Activated T-cell treated with anti-CD3 and anti-CD28 coated beads for 4 hours (primary cell): ENCODE data around the gene FIGLA.

Experiments
- DNase-seq: peaks from one replicate; pipeline ENCODE4 v3.0.0-alpha.2; 2020

Gene FIGLA, protein sequence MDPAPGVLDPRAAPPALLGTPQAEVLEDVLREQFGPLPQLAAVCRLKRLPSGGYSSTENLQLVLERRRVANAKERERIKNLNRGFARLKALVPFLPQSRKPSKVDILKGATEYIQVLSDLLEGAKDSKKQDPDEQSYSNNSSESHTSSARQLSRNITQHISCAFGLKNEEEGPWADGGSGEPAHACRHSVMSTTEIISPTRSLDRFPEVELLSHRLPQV

GRCh38 chr2:70790136-70790828, at the start of gene FIGLA:
Gene FIGLA, minus strand, starts transcription at chr2:70790643. Its CDS starts 5 bp downstream, at chr2:70790638.
- DNase-seq = no peak

- no peak for DNase-seq
These were observed 47.8 kb upstream of the FIGLA start for GRCh38 chr2:70837980-70838925.

- DNase-seq = no peak
These were observed 45.2 kb upstream of the FIGLA start, which contains the start of gene CD207 for GRCh38 chr2:70835643-70836042. Gene CD207, minus strand, starts transcription at chr2:70835816. Its CDS starts 40 bp downstream, at chr2:70835776.

GRCh38 chr2:70834881-70835280, 44.4 kb upstream of the FIGLA start:
- DNase-seq = no peak

GRCh38 chr2:70834106-70834505, 43.7 kb upstream of the FIGLA start:
- DNase-seq = no peak

- no peak for DNase-seq
These were observed 42.8 kb upstream of the FIGLA start for GRCh38 chr2:70833246-70833645.

DNA sequence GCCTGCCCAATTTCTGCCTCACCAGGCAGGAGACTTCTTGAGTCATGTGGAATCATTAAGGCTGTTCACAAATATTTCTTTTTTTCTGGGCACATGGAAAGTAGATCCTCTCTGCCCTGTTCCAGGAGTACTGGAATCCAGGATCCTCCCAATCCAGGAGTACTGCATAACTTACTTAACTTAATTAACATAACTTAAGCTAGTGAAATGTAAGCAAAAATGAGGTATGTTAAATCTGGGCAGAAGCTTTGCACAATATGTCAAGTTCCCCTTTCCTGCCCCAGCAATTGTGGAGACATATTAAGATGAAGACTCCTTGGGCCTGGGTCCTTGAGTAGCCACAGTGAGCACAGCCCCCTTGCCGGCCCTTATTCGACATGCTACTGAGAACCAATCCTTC, 41.9 kb upstream of the FIGLA start:
- DNase-seq = no peak

DNA sequence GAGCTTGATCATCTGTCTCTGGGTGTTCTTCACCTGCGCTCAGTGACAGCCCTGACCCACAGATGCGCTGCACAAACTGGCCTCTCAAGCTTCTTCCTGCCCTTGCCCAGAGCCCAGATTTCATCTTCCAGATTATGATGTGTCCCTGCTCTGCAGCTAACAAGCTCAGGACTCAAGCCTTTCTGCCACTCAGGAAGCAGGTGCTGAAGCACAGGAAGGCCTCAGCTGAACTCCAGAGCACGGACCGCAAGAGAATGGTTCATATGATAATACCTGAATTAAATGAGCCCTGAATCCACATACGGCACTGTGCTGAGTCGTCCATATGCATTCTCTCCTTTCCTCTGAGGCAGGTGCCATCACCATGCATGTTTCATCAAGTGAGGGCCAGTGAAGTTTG, 41.4 kb upstream of the FIGLA start:
- DNase-seq = no peak

DNA sequence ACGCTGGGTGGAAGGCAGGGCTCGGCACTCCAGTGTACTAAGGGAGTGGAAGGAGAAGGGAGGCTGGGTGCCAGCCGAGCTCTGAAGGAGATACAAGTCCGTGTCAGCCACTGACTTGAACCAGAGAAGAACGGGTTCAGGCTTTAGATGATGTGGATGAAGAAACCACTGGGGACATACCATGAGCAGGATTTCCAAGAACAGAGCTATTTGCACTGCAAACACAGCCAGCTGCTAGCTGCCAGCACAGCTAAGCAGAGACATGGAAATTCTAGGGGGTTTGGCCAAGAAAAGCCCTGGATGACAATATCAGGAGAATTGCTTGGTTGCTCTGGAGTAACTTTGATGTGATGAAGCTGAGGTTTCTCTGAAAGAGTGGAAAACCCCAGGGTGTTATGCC, 39.9 kb upstream of the FIGLA start:
- no peak for DNase-seq

DNA sequence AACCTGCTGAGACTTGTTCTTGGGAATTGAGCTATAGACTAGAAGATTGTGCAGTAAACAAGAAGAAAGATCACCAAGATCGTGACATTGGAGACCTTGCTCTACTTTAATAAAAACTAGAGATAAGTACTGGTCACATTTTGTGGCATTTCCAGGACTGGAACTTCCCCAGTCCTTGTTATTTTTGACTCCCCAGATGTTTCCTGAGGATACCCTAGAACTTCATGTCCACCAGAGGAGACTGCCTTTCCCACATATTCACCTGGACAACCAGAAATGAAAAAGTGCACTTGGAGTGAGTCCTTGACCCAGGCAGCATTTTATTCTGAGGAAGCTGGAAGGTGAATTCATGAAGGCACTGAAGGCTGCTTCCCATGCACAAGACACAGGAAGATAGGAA, 39.5 kb upstream of the FIGLA start:
- no peak for DNase-seq

DNA sequence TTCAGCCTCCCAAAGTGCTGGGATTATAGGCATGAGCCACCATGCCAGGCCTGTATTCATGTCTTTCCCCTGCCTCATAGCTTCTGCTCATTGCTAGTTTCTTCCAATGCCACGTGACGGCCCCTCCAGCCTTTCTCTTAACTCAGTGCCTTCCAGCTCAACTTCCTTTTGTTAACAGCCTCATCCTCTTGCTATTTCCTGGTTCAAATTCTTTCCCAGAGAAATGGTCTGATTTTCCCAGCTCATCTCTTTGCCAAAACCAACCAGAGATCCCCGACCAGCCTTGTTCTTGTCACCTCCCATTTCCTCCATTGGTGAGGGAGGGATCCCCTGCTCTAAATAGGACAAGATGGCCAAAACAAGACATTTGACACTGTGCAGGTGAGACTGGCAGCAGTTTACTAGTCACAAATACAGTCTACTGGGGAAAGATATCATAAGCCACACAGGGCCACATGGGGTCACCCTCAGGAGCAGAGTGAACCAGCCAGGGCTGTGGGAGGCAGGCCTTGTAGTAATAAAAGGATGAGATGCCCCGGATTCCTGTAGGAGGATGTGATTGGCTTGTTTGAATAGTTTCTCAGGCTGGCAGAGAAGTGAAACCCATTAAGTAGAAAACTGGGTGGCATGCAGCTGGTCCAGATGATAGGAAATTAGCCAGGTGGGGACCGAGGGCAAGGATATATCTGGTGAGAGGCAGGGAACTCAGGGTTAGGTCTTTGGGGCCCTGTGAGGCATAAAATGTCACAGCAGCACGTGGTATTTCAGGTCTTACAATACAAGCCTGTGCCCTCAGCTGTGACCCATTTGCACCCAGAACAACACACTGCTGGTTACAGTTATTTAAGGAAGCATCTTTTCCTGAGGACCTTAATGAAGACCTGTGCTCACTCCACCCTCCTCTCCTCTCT, 38.7 kb upstream of the FIGLA start:
- no peak for DNase-seq

GRCh38 chr2:70828115-70828514, 37.7 kb upstream of the FIGLA start:
- DNase-seq = no peak

GRCh38 chr2:70827388-70827787, 36.9 kb upstream of the FIGLA start:
- no peak for DNase-seq

- no peak for DNase-seq
These were observed 36.4 kb upstream of the FIGLA start for GRCh38 chr2:70826696-70827350.

GRCh38 chr2:70823249-70823648, 32.8 kb upstream of the FIGLA start:
- DNase-seq = no peak

DNA sequence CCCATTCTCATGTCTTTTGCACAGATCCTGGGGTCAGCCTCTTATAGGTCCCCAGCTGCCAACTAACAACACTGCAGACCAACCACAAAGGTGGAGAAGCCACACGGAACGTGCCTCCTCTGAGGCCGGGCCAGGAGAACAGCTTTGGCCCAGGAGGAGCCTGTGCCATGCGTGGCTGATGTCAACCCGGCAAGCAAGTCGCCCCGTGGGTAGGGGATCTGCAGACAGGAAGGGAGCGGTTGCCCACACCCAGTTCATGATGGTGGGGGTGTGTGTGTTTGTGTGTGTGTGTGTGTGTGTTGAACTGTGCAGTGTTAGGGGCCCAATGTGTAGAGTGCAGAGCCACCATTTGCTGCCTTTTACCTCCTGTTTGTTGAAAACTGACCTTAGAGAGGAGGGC, 32.4 kb upstream of the FIGLA start:
- no peak for DNase-seq

GRCh38 chr2:70820499-70820898, 30.1 kb upstream of the FIGLA start, which contains the start of gene CLEC4F:
Gene CLEC4F, minus strand, starts transcription at chr2:70820599. Its CDS starts 76 bp downstream, at chr2:70820523.
- DNase-seq = no peak

DNA sequence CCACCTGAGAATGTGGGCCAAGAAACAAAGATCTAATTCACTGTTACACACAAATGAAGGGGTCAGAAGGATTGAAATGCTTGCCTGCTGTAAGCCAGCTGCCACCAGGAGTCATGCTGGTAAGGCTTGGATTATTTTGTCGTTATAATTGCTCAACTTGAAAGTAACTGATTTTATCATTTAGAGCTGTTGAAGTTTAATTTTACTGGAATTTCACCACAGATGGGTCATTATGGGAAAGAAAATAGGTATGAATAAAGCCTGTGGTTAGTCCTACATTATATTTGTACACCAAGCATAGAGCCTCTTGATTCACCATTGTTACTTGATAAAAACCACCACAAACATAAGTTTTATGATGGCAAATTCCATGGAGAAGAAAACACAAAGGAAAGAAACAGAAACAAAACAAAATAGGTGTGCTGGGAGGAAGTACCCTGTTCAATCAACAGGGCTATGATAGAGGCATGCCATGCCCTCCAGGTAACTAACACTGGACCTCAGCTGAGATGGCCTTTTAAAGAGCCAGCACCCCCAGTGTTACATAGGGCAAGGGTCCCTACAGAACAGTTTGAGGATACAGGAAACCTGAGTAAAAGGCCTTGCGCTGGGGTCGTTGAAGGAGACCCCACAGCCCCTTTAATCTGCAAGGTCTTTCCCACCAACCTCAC, 27.0 kb upstream of the FIGLA start:
- DNase-seq = no peak

DNA sequence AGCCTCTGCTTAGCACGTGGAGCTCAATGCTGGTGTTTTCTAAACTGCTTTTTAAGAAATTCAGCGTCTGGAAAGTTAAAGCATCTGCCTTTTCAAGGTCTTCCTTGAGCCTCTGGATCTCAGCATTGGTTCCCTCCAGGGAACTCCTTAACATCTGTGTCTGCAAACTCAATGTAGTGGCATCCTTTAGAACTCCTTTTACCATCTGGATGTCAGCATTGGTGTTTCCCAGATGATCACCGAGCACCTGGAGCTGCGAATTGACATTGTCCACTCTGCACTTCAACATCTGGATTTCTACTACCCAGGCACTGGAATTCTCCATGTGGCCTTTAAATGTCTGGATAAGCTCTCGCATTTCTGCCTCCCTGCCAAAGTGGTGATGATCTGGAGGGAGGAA, 26.3 kb upstream of the FIGLA start:
- DNase-seq = no peak

GRCh38 chr2:70808983-70809958, 18.8 kb upstream of the FIGLA start:
- DNase-seq = no peak
